NCI-H774 (cell line): ENCODE measurements around the gene PIM3.
"Not testable (repeated sequence)": the region's sequence is repeated elsewhere in the genome, so short reads cannot be mapped to it uniquely, and the experiment has no call there.

Source experiments
- DNase-seq: peaks from one replicate; lab custom pipeline; 2025; lab: John Stamatoyannopoulos, UW

Gene PIM3

DNA sequence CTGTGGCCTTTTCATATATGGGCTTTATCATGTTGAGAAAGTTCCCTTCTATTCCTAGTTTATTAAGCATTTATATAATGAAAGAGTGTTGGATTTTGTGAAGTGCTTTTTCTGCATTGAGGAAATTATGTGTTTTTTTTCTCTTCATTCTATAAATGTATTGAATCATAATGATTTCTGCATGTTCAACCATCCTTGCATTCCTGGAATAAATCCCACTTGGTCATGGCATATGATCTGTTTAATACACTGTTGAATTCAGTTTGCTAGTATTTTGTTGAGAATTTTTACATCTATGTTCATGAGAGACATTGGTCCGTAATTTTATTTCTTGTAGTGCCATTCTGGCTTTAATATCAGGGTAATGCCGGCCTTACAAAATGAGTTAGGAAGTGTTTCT, 25.8 kb downstream of the PIM3 start:
- DNase-seq = no peak

DNA sequence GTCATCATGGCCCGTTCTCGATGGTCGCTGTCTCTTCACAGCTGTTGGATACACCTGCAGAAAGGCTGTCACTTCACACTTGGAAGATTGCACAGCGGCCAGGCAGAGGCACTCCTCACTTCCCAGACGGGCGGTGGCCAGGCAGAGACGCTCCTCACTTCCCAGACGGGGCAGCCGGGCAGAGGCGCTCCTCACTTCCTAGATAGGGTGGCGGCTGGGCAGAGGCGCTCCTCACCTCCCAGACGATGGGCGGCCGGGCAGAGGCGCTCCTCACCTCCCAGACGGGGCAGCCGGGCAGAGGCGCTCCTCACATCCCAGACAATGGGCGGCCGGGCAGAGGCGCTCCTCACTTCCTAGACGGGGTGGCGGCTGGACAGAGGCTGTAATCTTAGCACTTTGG, 29.3 kb downstream of the PIM3 start:
- not testable (repeated sequence) for DNase-seq

DNA sequence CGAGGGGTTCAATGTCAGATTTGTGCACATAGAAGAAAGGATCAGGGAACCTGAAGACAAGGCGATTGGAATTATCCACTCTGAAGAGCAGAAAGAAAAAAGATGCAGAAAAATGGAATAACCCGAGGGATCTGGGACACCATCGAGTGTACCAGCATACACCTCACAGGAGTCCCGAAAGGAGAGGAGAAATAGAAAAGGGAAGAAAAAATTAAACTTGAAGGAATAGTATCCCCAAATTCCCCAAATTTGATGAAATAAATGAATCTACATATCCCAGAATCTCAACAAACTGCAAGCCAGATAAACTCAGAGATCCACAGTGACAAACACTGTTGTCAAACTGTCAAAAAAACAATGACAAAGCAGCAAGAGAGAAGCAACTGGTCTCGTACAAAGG, 30.6 kb downstream of the PIM3 start:
- no peak for DNase-seq

DNA sequence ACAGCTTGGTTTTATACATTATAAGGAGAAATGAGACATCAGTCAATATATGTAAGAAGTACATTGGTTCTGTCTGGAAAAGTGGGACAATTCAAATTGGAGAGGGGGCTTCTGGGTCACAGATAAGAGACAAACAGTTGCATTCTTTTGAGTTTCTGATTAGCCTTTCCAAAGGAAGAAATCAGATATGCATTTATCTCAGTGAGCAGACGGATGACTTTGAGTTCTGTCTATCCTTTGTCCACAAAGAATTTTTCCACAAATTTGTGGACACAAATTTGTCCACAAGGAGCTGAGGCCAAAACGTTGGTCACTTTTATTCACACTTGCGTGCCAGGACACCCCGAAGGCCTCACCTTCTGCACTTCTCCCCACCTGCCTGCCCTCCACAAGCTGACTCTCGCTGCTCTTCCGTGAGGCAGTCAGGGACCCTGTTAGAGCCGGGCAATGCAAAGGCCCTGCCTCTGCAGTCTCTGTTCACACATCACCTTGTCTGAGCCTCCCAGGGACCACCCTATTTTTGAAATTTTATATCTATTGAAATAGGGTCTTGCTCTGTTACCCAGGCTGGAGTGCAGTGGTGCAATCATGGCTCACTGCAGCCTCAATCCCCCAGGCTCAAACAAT, 31.4 kb downstream of the PIM3 start:
- DNase-seq = no peak

DNA sequence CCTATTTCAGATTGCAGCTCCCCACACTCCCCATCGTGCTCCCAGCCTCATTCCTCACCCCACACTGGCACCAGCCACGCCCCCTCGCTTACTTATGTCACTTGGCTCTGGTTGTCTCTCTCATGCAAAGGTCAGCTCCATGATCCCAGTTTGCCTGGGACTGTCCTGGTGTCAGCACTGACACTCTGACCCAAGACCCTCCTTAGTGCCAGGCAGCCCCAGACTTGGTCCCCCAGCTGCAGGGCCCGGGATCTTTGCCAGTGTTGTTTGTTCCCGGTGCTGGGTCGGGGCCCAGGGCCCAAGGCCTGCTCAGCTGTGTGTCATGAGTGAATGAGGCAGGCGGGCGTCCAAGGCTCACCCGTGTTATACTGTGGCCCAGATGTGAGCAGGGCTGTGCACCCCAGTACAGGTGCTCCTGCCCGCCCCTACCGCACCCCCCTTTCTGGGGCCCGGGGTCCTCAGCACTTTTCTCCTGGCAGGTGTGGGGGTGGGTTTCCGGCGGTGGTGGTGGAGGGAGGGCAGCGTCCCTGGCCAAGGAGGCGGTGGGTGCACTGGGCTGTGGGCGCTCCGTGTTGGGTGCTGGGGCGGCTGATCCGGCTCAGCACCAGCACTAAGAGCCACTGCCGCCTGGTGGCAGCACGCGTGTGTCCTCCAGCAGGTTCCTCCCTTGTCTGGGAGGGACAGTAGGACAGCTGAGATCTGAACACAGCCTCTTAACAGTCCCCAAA, 32.5 kb downstream of the PIM3 start:
- no peak for DNase-seq

DNA sequence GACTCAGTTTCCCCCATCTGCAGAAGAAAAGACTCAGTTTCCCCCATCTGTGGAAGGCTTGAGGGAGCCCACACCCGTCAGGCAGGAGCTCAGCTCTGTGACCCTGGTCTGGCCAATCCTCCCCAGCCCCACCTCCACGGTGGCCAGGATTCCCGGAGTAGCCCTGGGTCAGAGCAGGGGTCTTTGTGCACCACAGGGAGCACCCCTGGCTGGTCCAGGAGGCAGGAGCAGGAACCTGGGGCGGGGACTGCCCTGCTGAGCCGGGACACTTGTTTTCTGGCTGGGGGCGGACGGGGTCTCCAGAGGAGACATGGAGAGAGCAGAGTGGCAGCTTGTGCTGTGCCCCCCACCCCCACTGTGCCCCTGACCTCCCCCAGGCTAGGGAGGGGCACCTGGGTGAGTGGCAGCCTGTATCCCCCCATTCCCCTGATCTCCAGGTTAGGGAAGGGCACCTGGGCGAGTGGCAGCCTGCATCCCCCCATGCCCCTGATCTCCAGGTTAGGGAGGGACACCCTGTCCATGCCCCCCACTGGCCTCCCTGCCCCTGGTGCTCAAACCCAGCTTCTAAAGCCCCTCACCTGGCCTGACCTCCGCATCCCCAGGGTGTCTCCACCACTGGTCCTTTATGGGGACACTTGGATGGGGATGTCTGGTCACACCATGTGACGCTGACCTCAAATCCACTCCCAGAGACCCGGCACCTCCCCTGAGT, 33.2 kb downstream of the PIM3 start:
- no peak for DNase-seq

DNA sequence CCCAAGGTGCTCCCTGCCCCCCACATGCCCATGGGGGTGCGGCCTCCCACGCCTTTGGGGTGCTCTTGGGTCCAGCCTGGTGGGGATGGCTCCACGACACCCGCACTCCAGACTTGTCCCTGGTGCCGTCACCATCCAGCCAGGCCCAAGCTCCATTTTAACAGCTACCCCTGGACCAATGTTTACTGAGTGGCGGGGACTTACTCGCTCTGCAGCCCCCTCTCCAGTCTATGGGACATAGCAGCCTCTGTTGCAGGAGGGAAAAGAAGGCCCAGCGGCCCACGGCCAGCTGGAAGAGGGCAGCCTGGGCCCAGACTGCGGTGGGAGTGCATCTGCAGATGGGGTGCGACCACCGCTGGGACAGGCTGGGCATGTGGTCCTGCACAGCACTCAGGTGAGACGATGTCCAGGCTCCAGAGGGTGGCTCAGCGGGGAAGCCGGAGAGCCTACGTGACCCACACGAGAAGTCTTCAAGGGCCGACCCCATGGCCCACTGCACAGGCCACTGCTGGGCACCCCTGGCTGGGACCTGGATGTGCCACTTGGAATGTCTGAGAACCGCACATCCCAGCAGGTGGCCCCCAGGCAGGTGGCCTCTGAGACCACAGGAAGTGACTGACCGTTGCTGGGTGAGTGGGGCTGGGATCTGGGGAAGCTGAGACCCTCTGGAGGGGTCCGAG, 33.9 kb downstream of the PIM3 start:
- no peak for DNase-seq

DNA sequence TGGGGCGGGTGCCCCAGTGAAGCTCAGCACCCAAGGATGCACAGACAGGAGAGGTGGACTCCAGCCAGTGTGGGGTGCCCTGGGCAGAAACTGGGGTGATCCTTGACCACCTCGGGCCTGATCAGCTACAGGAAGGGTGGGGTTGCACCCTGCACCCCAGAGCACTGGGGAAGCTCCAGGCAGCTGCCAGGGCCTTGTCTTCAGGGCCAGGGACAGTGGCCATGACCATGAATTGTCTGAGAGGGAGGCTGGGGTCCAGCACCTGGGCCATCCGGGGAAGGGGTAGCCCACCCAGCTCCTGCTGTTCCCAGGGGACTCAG, 34.4 kb downstream of the PIM3 start:
- no peak for DNase-seq

DNA sequence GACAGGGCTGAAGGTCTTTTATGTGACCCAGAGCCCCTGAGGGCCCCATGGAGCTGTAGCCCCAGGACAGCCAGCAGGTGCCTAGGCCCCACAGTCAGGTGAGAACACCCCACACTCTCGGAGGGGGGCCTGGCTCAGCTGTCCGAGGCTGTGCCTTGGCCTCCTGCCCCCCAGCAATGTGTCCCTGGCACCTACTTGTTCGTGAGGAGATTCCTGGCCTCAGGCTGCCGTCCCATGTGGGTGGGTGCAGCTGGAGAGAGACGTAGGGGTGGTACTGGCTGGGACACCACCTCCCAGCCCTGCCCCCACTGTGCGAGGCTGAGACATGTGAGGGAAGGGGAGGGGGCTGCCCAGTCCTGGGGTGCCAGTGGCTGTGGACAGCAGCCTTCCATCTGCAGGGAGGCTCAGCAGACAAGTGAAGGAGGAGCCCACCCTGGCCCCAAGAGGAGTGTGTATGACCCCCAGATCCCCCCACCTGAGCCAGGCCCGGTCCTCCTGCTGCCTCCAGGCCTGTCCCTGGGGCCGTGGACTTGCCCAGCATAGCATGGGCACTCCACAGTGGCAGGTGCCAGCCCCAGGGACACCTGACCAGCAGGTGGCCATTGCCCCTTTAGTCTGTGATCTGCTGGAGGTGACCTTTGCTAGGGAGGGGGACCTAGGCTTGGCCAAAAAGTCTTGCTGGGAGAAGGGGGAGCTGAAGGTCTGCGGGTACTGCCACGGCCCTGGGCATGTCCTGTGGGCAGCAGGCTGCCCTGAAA, 35.0 kb downstream of the PIM3 start:
- DNase-seq = no peak

DNA sequence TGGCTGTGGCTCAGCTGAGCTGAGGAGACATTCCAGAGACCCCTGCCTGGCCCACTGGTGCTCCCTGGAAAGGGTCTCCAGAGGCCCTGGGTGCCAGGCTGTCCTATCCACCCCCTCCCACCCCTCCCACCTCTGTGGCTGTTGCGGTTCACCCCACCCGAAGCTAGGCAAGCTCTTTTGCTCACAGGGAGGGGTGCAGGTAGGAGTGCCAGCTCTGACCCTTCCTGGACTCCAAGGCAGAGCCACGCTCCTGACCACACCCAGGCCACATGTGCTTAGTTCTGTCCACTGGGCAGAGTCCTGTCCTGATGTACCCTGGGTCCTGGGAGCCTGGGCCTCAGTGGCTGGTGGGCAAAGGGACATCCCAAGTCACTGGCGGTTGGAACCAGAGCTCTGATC, 35.5 kb downstream of the PIM3 start:
- no peak for DNase-seq

DNA sequence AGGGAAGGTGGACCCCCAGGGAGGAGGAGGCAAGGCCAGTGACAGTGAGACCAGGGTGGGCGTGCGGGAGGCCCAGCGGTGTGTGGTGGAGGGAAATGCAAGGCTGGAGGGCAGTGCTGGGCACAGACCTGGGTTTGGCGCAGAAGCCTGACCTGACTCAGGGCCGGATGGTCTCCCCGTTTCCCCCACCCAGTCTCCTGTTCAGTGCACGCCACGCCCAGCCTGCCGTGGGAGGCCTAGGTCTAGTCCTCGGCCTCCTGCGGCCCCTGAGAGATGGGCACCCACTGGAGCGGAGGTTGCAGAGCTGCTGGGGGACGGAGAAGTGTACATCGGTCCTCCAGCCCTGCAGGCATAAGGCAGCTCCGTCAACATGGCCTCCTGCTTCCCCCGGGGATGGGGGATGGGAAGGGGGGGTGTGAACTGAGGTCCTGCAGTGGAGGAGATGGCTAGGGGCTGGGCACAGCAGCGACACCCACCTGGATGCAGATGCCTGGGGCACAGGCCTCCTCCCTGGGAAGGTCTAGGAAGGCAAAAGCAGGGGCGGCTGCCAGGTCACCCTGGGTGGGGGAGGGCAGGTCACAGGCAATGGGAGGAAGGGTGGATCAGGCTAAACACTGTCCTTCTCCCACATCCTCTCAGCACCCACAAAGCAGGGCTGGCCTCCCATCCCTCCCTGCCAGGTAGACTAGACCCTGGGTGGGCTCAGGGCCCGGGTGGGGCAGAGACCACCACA, 36.1 kb downstream of the PIM3 start:
- no peak for DNase-seq

DNA sequence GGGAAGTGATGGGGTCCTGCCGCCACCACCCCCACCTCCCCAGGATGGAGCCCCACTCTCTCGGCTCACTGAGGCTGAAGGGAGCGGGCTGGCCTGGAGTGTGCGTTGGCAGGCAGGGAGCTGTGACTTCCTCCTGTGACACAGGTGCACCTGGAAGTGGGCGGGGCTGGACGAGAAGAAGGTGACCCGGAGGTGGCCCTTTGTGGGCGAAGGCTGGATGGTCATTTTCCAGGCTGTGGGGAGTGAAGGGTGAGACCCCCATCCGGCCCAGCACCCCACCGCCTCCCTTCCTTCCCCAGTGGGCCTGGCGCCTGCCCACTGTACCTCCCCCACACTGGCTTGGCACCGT, 36.7 kb downstream of the PIM3 start:
- no peak for DNase-seq

DNA sequence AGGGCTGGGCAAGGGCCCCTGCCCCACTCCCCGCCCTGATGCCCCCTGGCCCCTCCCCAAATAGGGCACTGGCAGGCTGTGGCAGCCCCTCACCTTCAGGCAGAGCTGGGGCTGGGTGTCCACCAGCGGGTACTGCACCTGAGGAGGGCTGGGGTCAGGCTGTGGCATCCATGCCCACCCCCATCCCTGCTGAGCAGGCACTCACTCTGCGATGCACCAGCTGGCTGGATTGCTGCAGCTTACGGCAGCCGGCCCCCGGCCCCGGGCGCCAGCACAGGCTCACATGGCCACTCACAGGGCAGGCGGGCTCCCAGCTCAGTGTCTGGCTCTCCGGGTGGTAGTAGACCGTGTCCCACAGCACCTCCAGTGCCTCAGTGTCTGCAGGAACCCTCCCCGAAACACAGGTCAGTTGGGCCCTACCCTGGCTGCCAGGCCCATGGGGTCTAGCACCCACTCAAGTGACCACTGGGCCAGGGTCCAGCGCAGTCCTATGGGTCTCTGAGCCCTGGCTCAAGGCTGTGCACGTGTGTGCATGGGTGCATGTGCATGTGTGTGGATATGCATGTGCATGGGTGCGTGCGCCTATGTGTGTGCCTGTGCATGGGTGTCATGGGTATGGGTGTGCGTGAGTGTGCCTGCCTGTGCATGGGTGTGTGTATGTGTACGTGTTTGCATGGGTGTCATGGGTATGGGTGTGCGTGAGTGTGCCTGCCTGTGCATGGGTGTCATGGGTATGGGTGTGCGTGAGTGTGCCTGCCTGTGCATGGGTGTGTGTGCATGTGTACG, 37.6 kb downstream of the PIM3 start:
- DNase-seq = no peak

DNA sequence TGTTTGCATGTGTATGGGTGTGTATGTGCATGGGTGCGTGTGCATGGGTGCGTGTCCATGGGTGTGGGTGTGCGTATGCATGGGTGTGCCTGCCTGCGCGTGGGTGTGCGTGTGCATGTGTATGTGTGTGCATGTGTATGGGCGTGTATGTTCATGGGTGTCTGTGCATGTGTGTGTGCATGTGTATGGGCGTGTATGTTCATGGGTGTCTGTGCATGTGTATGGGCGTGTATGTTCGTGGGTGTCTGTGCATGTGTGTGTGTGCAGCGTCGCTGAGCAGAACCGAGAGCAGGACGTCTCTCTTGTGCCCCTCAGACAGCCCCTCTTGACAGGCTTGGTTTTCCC, 38.1 kb downstream of the PIM3 start:
- no peak for DNase-seq

DNA sequence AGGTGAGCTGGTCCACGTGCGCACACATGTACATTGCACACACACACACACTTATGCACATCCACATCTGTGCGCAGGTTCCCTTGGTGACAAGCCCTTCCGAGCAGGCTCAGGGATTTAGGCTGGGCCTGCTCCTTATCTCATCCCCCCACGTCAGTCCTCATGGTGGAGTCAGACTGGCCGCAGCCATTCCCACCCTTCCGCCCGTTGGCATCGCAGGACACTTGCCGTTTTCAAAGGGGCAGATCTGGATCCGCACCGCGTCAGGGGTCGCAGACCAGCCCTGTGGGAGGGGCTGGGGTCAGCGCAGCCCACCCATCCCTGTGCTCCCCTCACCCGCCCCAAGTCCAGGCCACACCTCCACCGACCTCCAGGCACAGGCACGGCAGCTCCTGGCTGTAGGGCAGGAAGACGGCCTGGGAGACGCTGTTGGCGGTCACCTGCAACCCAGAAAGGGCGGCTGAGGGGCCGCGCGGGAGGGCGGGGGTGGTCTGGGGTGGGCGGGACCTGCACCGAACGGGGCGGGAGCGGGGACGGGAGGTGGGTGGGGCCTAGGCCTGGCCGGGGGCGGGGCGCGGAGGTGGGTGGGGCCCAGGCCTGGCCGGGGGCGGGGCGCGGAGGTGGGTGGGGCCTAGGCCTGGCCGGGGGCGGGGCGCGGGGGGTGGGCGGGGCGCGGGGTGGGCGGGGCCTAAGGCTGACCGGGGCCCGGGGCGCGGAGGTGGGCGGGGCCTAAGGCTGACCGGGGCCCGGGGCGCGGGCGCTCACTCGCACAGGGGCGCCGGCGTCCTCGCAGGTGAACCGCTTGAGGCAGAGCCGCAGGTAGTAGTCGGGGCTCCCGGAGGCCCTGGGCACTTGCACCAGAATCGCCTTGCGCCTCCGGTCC, 38.7 kb downstream of the PIM3 start:
- no peak for DNase-seq

DNA sequence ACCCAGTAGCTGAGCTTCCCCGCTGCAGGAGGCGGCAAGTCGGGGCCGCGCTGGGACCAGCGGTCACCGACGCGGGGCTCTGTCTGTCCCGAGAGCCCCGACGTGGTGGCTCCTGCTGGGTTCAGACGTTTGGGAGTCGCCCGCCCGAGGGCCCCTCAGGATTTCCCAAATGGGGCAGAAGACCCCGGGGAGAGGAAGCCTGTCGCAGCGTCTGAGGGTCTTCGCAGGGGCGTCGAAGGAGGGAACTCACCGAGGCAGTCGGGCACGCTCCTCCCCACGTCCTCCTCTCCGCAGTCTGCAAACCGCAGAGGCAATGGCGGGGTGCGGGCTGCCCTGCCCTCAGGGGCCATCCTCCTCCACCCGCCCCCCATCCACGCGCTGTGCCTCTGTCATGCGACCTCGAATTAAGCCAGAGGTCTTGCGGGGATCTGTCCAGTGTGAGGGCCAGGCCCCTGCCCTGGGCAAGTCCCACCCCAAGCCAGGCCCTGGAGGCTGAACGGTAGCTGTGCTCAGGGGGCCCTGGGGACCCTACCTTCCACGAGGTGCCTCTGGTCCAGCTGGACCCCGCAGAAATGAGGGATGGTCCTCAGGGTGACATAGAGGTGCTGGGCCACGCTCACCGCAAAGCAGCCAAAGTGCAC, 39.5 kb downstream of the PIM3 start:
- DNase-seq = no peak

DNA sequence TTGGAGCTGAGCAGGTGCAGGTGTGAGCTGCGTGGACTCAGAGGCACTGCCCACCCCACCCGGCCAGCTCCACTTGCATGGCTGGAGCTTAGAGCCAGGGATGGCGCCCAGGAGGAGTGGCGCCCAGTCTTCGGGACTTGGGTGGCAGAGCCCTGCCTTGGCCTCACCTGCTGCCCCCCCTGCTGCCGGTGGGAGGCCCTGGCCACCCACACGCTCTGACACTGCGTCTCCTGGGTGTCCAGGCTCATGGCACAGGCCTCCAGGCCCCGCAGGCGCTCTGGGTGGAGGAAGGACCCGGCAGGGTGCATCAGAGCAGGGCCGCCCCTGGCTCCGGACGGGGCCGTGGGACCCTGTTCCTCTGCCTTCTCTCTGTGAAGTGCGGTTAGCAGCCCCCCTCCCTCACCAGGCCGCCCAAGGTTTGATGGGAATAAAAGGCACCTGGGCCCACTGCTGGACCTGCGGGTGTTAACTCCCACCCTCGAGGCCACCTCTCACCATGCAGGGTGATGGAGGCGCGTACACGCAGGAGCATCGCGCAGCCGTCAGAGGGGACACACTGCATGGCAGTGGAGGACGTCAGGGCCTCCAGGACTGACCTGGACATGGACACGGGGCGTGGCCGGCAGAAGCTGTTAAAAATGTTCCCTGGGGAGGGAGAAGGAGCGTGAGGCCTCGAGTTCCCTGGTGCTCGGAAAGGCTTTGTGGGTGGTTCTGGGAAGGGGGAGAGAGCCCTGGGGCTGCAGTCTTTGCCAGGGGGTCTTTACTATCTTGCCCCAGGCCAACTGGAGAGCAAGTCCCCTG, 40.2 kb downstream of the PIM3 start:
- DNase-seq = no peak

DNA sequence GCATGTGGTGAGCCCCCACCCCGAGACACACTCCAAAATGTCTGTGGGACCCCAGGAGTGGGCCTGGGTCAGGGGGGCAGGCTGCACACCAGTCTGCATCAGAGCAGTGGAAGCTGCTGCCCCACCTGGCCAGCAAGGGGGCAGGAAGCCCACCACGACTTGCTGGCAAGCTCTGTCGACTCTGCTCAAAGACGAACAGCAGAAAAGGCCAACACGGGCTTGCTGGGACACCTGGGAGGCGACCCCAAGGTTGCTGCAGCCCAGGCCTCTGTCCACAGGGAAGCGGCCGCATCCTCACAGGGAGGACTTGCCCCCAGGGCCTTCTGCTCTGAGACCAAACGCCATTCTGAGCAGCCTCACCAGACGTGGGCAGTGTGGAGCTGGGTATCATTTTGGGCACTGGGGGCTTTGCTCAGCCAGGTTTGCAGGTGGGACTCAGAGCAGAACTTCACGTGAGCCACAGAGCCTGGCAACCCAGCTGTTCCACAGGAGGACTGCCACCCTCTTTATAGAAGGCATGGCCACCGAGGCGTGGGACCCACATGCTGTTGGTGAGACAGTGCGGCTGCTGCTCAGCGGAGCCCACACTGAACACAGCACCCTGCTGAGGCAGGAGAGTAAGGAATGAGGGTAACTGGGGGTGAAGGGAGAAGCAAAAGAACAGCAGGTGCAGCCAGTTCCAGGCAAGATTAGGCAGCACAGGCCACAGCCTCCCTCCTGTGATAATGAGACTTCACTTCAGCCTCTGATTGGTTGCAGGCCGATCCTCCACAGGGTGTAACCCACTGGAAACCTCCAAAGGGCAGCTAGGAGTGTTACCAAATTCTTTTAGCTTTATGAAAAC, 41.0 kb downstream of the PIM3 start:
- DNase-seq = no peak
